ENCODE measurements around the gene PLPPR3. TPM values are rescaled to one million over a fixed set of nuclear protein-coding genes. Genes with fewer than 3 reads are reported as not detected.
A peak's percentile ranks its signal among the peaks of the same experiment; 100 is the strongest.

PLPPR3 gene
- total and polyA plus RNA-seq, 2 donors from 2014 or later = not detected

GRCh38 chr19:768424-768823 is 53.3 kb downstream of the PLPPR3 start:
- no peak overlapping the region for H3K4me3 ChIP-seq (ENCODE audit: low read length in 3 of 3)
- H3K27ac ChIP-seq (ENCODE audit: low read depth in 2 of 2, low read length in 2 of 2) = peak overlapping the region in 1 of 2 donors; percentile 37
- H3K4me1 ChIP-seq (ENCODE audit: control insufficient read depth in 2 of 3, insufficient read depth in 2 of 3, low read depth in 1 of 3, low read length in 3 of 3) = no peaks in the 10 kb centered on the region
- no peak overlapping the region for H3K9ac ChIP-seq (ENCODE audit: low read length in 3 of 3)
- FAIRE-seq (peak; percentile 25), DNase-seq (peak in 4 of 5 donors; percentile 58 to 89 (median 80))
- H3K27me3 ChIP-seq (ENCODE audit: control insufficient read depth, insufficient read depth, low read length) = no peaks in the 10 kb centered on the region
- intact Hi-C loops (cut with DNase I) = no loop called here
- no peak for TF ChIP-seq CTCF (IDR thresholded peaks at IDR 0.05; ENCODE audit: borderline replicate concordance, extremely low read depth, insufficient read depth)
- H3K36me3 ChIP-seq (ENCODE audit: control insufficient read depth in 2 of 3, insufficient read depth in 3 of 3, low read length in 3 of 3) = no peaks in the 10 kb centered on the region
- H3K9me3 ChIP-seq (ENCODE audit: control insufficient read depth in 2 of 3, insufficient read depth in 1 of 3, low read length in 3 of 3) = no peaks in the 10 kb centered on the region

GRCh38 chr19:765179-765738 is 56.5 kb downstream of the PLPPR3 start:
- Histone ChIP-seq H3K9ac (ENCODE audit: low read length in 3 of 3) (no peak overlapping the region), H3K27me3 (ENCODE audit: control insufficient read depth, insufficient read depth, low read length) (no peaks in the 10 kb centered on the region), H3K4me3 (ENCODE audit: low read length in 3 of 3) (no peak overlapping the region), H3K36me3 (ENCODE audit: control insufficient read depth in 2 of 3, insufficient read depth in 3 of 3, low read length in 3 of 3) (no peaks in the 10 kb centered on the region), H3K27ac (ENCODE audit: low read depth in 2 of 2, low read length in 2 of 2) (no peak overlapping the region), H3K4me1 (ENCODE audit: control insufficient read depth in 2 of 3, insufficient read depth in 2 of 3, low read depth in 1 of 3, low read length in 3 of 3) (no peaks in the 10 kb centered on the region), H3K9me3 (ENCODE audit: control insufficient read depth in 2 of 3, insufficient read depth in 1 of 3, low read length in 3 of 3) (no peaks in the 10 kb centered on the region)
- intact Hi-C loops (cut with DNase I) = no loop called here
- DNase-seq (peak in 1 of 5 donors; percentile 37), FAIRE-seq (no peak)
- no peak for TF ChIP-seq CTCF (IDR thresholded peaks at IDR 0.05; ENCODE audit: borderline replicate concordance, extremely low read depth, insufficient read depth)

GRCh38 chr19:764301-764700 is 57.5 kb downstream of the PLPPR3 start:
- no peak overlapping the region for H3K9ac ChIP-seq (ENCODE audit: low read length in 3 of 3)
- no peak for TF ChIP-seq CTCF (IDR thresholded peaks at IDR 0.05; ENCODE audit: borderline replicate concordance, extremely low read depth, insufficient read depth)
- no peaks in the 10 kb centered on the region for H3K9me3 ChIP-seq (ENCODE audit: control insufficient read depth in 2 of 3, insufficient read depth in 1 of 3, low read length in 3 of 3)
- no peak overlapping the region for H3K27ac ChIP-seq (ENCODE audit: low read depth in 2 of 2, low read length in 2 of 2)
- no peaks in the 10 kb centered on the region for H3K4me1 ChIP-seq (ENCODE audit: control insufficient read depth in 2 of 3, insufficient read depth in 2 of 3, low read depth in 1 of 3, low read length in 3 of 3)
- no peak overlapping the region for H3K4me3 ChIP-seq (ENCODE audit: low read length in 3 of 3)
- intact Hi-C loops (cut with DNase I) = no loop called here
- peak in 1 of 5 donors; percentile 38 for DNase-seq
- no peak for FAIRE-seq
- no peaks in the 10 kb centered on the region for H3K27me3 ChIP-seq (ENCODE audit: control insufficient read depth, insufficient read depth, low read length)
- H3K36me3 ChIP-seq (ENCODE audit: control insufficient read depth in 2 of 3, insufficient read depth in 3 of 3, low read length in 3 of 3) = no peaks in the 10 kb centered on the region

- H3K27ac ChIP-seq (ENCODE audit: low read depth in 2 of 2, low read length in 2 of 2) = no peak overlapping the region
- DNase-seq (peak in 1 of 5 donors; percentile 30), FAIRE-seq (no peak)
- no peak for TF ChIP-seq CTCF (IDR thresholded peaks at IDR 0.05; ENCODE audit: borderline replicate concordance, extremely low read depth, insufficient read depth)
- H3K4me3 ChIP-seq (ENCODE audit: low read length in 3 of 3) = no peak overlapping the region
- H3K27me3 ChIP-seq (ENCODE audit: control insufficient read depth, insufficient read depth, low read length) = no peaks in the 10 kb centered on the region
- no peaks in the 10 kb centered on the region for H3K36me3 ChIP-seq (ENCODE audit: control insufficient read depth in 2 of 3, insufficient read depth in 3 of 3, low read length in 3 of 3)
- no peak overlapping the region for H3K9ac ChIP-seq (ENCODE audit: low read length in 3 of 3)
- intact Hi-C loops (cut with DNase I) = no loop called here
- no peaks in the 10 kb centered on the region for H3K4me1 ChIP-seq (ENCODE audit: control insufficient read depth in 2 of 3, insufficient read depth in 2 of 3, low read depth in 1 of 3, low read length in 3 of 3)
- no peaks in the 10 kb centered on the region for H3K9me3 ChIP-seq (ENCODE audit: control insufficient read depth in 2 of 3, insufficient read depth in 1 of 3, low read length in 3 of 3)
These were observed 57.9 kb downstream of the PLPPR3 start for GRCh38 chr19:763869-764268.

All from kidney (tissue), 14 donors.